Peyer's patch (tissue), 4 donors: ENCODE measurements around the gene MSH2.

ENCODE experiments used
- CTCF ChIP-seq, 6 experiments: fragments of 450-650 bp in 4 of 6; fragments of 200-600 bp in 2 of 6; sonication (generic) in 1 of 6; IDR thresholded peaks; one replicate each; pipeline ENCODE4 v1.5.1; 2017 to 2019; ENCODE audit warnings: antibody characterized with exemption in 6 of 6, mild to moderate bottlenecking in 3 of 6, moderate library complexity in 1 of 6
- POLR2A ChIP-seq, 2 donors: fragments of 450-650 bp; IDR thresholded peaks; one replicate each; pipeline ENCODE4 v1.5.1; 2017; ENCODE audit warnings: antibody characterized with exemption in 2 of 2, mild to moderate bottlenecking in 2 of 2, moderate library complexity in 2 of 2

DNA sequence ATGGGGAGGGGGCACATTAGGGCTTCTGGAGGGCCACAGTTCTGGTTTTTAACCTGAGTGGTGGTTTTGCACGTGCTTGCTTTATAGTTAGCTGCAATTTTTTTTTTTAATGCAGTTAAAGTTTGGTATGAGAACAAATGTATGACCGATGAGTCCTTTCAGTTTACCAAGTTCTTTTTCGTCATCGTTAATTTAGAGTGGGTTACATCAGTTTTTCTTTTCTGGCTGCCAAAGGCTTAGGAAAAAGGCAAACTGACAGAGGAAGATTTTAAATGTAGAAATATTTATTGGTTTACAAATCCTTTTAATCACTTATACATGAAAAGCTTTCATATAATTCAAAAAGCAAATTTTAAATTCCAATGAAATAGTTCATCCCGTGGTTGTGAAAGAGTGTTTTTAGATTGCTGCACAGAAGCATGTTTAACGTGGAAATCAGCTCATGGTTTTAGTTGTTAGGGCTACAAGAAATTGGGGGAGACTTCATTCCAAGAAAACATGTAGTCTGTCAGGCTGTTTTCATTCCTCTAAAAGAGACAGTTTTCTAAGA is 82.9 kb downstream of the MSH2 start:
- no peak for TF ChIP-seq CTCF (IDR thresholded peaks at IDR 0.05)
- TF ChIP-seq POLR2A (IDR thresholded peaks at IDR 0.05): no peak
